ENCODE results near the gene SHROOM3.

DNA sequence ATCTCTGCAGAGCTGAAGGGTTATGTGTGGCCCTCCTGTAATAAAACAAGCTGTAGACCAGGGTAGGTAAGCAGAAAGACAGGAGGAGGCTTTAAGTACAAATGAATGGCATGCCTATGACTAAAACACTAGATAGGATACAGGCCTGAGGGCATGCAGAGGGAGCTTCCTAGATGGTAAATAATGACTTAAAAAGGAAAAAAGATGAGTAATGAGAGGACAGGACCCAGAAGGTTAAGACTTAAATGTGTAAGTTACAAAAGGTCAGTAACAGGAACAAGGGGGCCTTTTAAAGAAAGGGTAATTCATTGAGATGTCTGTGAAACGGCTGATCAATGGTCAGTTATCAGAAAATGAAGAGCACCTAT is 268.1 kb downstream of the SHROOM3 start:
- TF ChIP-seq, protein P1, sequence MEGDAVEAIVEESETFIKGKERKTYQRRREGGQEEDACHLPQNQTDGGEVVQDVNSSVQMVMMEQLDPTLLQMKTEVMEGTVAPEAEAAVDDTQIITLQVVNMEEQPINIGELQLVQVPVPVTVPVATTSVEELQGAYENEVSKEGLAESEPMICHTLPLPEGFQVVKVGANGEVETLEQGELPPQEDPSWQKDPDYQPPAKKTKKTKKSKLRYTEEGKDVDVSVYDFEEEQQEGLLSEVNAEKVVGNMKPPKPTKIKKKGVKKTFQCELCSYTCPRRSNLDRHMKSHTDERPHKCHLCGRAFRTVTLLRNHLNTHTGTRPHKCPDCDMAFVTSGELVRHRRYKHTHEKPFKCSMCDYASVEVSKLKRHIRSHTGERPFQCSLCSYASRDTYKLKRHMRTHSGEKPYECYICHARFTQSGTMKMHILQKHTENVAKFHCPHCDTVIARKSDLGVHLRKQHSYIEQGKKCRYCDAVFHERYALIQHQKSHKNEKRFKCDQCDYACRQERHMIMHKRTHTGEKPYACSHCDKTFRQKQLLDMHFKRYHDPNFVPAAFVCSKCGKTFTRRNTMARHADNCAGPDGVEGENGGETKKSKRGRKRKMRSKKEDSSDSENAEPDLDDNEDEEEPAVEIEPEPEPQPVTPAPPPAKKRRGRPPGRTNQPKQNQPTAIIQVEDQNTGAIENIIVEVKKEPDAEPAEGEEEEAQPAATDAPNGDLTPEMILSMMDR (IDR thresholded peaks at IDR 0.05) = no peak
- no peak for TF ChIP-seq POLR2A (IDR thresholded peaks at IDR 0.05)

Data from body of pancreas (tissue), 4 donors.